Raji (cell line): ENCODE measurements around the gene FKBP2.

Source experiments
- POLR2A ChIP-seq: IDR thresholded peaks from 2 replicates; pipeline ENCODE4 v1.6.1; 2011; ENCODE audit warnings: low read depth, low read length, control low read depth; ENCODE audit not compliant: insufficient read depth

FKBP2 gene

GRCh38 chr11:64287676-64288352 is 46.9 kb downstream of the FKBP2 start:
- TF ChIP-seq POLR2A, result no peak

DNA sequence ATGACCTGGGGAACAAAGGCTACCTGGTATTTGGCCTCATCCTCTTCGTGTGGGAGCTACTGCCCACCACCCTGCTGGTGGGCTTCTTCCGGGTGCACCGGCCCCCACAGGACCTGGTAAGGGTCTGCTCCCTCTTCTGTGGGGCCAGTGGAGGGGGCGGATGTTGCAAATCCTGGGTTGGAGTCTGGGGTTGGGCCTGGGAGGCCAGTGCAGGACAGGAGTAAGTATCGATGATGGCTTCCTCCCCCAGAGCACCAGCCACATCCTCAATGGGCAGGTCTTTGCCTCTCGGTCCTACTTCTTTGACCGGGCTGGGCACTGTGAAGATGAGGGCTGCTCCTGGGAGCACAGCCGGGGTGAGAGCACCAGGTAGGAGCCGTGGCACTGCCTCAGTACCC is 47.5 kb downstream of the FKBP2 start:
- no peak for TF ChIP-seq POLR2A

- TF ChIP-seq POLR2A, result no peak
Measured at GRCh38 chr11:64289002-64289564, 48.2 kb downstream of the FKBP2 start.

- no peak for TF ChIP-seq POLR2A
Measured at GRCh38 chr11:64290352-64291261, 49.7 kb downstream of the FKBP2 start.

DNA sequence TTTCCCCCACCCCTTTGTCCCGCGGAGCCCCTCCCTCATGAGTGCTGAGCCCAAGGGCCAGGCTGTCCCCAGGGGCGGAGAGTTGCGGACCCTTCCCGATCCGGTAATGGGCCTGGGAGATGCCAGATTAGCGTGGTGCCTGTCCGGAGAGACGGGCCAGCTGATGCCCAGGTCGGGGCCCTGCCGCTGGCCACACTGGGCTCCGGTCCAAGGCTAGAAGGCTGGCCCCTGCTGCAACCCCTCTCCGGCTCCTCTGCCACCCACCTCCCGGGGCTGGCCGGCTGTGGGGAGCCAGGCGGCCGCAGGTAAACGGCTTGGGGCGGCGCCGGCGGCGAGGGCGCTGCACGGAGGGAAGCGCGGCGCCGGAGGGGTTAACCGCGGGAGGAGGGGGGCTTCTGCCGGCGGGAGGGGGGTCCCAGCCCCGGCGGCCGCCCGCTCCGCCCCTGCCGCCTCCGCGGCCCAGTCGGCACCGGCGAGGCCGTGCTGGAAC is 50.4 kb downstream of the FKBP2 start, which contains the start of gene KCNK4:
KCNK4 (plus strand) TSS at position 41 of the 490 bp plus-strand sequence. CDS start 1,717 bp downstream, outside the sequence.
- TF ChIP-seq POLR2A, result no peak

DNA sequence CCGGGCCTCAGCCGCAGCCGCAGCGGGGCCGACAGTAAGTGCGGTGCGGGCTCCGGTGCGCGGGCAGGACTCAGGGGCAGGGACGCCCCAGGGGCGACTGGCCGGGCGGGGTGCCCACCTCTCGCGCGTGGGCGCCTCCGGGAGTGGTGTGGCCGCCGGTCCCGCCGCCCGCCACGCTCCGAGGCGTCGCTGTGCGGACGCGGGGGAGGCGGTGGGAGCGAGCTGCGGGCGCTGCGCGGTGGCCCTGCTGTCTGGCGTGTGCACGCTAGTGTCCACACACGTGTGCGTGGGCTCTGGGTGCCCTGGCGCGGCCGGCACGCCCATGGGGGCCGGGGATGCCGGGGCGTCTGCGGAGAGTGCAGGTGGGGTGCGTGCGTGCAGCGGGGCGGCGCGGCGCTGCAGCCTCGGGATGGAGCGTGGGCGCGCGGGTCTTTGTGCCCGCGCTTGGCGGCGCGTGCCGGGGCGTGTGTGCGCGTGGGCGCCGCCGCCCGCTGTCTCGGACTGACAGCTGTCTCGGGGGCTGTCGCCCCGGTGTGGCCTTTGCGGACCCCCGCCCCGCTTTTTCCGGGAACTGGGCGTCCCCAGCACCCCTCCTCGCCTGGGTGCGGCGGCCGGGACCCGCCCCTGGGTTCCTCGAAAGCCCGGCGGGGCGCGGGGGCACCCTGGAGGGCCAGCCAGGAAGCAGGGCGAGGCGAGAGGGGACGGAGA is 51.0 kb downstream of the FKBP2 start:
- no peak for TF ChIP-seq POLR2A

GRCh38 chr11:64292460-64293254 is 51.8 kb downstream of the FKBP2 start:
- no peak for TF ChIP-seq POLR2A
